Activated CD4-positive, CD25-positive, alpha-beta regulatory T cell treated with anti-CD3 and anti-CD28 coated beads, Interleukin-2, amount 50 U/mL, for 16 hours (primary cell): ENCODE data around the gene TCEA3.

Experiments
- DNase-seq: peaks from one replicate; pipeline ENCODE4 v3.0.0-alpha.2; 2020; ENCODE audit warnings: low read depth, low spot score

TCEA3 gene

GRCh38 chr1:23367791-23368561, 56.6 kb downstream of the TCEA3 start:
- peak; percentile 96 for DNase-seq

- no peak for DNase-seq
Observed at GRCh38 chr1:23367451-23367790, 57.1 kb downstream of the TCEA3 start.

GRCh38 chr1:23366598-23366997, 58.0 kb downstream of the TCEA3 start:
- no peak for DNase-seq

GRCh38 chr1:23366146-23366545, 58.4 kb downstream of the TCEA3 start:
- no peak for DNase-seq

GRCh38 chr1:23362218-23362713, 62.3 kb downstream of the TCEA3 start:
- DNase-seq = no peak

- DNase-seq = no peak
Observed at GRCh38 chr1:23358310-23358875, 66.2 kb downstream of the TCEA3 start.

GRCh38 chr1:23357138-23357908, 67.2 kb downstream of the TCEA3 start:
- no peak for DNase-seq

GRCh38 chr1:23356471-23357137, 67.9 kb downstream of the TCEA3 start:
- no peak for DNase-seq

- no peak for DNase-seq
Observed at GRCh38 chr1:23354245-23354644, 70.3 kb downstream of the TCEA3 start.

GRCh38 chr1:23352096-23352695, 72.4 kb downstream of the TCEA3 start:
- DNase-seq = no peak

- no peak for DNase-seq
Observed at GRCh38 chr1:23345920-23346319, 78.6 kb downstream of the TCEA3 start.

- DNase-seq = no peak
Observed at GRCh38 chr1:23344987-23345472, 79.5 kb downstream of the TCEA3 start.

GRCh38 chr1:23344111-23344986, 80.2 kb downstream of the TCEA3 start, which contains the start of gene HNRNPR:
Gene HNRNPR (minus strand): TSS chr1:23344284. CDS start chr1:23341008, 3,276 bp downstream.
- DNase-seq = peak; percentile 98

GRCh38 chr1:23343221-23344110, 81.1 kb downstream of the TCEA3 start:
- DNase-seq = peak; percentile 5

GRCh38 chr1:23341931-23342692, 82.4 kb downstream of the TCEA3 start:
- no peak for DNase-seq

GRCh38 chr1:23339632-23340031, 84.9 kb downstream of the TCEA3 start:
- DNase-seq = no peak

GRCh38 chr1:23337869-23338268, 86.7 kb downstream of the TCEA3 start:
- no peak for DNase-seq

GRCh38 chr1:23331713-23332112, 92.8 kb downstream of the TCEA3 start:
- no peak for DNase-seq
